ENCODE results near the gene SMIM24. TPM values are rescaled to one million over a fixed set of nuclear protein-coding genes. Genes with fewer than 3 reads are reported as not detected.
"Not testable (repeated sequence)": the region's sequence is repeated elsewhere in the genome, so short reads cannot be mapped to it uniquely, and the experiment has no call there.

SMIM24 gene
- not detected in 2 replicates for total RNA-seq
- long read RNA-seq: 0 reads

DNA sequence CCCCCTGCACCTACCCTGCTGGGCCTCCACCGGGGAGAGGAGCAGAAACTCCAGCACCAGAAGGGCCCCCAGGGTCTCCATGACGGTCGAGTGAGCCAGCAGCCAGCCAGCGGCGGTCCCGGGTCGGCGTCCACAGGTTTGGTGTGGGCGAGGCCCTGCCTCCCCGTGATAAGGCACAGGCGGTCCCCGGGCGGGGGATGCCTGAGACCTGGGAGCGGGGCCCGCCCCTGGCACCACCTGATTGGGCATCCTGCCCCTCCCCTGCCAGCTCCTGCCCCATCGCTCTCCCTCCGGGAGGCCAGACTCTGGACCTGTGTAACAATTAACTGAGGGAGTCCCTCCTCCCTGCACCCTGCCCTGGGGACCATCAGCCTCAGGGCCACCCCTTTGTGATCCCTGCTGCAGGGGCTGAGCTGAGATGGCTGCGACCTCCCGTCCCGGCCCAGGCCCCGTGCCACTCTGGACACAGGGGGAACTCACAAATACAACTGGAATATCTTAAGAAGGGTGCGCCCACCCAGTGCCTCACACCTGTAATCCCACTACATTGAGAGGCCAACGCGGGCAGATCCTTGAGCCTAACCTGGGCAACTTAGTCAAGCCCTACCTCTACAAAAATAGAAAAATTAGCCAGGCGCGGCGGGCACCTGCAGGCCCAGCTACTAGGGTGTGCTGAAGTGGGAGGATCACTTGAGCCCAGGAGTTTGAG lies at the start of gene SMIM24:
TSS of gene SMIM24 (minus strand) at position 143 of the 709 bp plus-strand sequence. CDS start at position 81, 62 bp downstream.
- H3K4me1 Mint-ChIP-seq (ENCODE audit: unreplicated experiment): no peaks in the 10 kb centered on the region
- no peak for DNase-seq (ENCODE audit: extremely low spot score, unreplicated experiment)
- TF ChIP-seq, protein P1, sequence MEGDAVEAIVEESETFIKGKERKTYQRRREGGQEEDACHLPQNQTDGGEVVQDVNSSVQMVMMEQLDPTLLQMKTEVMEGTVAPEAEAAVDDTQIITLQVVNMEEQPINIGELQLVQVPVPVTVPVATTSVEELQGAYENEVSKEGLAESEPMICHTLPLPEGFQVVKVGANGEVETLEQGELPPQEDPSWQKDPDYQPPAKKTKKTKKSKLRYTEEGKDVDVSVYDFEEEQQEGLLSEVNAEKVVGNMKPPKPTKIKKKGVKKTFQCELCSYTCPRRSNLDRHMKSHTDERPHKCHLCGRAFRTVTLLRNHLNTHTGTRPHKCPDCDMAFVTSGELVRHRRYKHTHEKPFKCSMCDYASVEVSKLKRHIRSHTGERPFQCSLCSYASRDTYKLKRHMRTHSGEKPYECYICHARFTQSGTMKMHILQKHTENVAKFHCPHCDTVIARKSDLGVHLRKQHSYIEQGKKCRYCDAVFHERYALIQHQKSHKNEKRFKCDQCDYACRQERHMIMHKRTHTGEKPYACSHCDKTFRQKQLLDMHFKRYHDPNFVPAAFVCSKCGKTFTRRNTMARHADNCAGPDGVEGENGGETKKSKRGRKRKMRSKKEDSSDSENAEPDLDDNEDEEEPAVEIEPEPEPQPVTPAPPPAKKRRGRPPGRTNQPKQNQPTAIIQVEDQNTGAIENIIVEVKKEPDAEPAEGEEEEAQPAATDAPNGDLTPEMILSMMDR (IDR thresholded peaks at IDR 0.05): no peak
- H3K27me3 Mint-ChIP-seq (ENCODE audit: unreplicated experiment): peaks cover 9% of the 10 kb centered on the region
- no peak within 1 kb of the TSS for H3K27ac Mint-ChIP-seq (ENCODE audit: unreplicated experiment)
- no peaks in the 10 kb centered on the region for H3K36me3 Mint-ChIP-seq (ENCODE audit: unreplicated experiment)
- no peaks in the 10 kb centered on the region for H3K9me3 Mint-ChIP-seq (ENCODE audit: unreplicated experiment)
- H3K4me3 Mint-ChIP-seq (ENCODE audit: unreplicated experiment): no peak within 1 kb of the TSS

DNA sequence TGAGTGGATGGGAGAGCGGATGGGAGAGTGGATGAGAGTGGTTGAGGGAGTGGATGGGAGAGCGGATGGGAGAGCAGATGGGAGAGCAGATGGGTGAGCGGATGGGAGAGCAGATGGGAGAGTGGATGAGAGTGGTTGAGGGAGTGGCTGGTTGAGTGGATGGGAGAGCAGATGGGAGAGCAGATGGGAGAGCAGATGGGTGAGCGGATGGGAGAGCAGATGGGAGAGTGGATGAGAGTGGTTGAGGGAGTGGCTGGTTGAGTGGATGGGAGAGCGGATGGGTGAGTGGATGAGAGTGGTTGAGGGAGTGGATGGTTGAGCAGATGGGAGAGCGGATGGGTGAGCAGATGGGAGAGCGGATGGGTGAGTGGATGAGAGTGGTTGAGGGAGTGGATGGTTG lies 49.0 kb upstream of the SMIM24 start:
- not testable (repeated sequence) for H3K4me3 Mint-ChIP-seq (ENCODE audit: unreplicated experiment); DNase-seq (ENCODE audit: extremely low spot score, unreplicated experiment); H3K4me1 Mint-ChIP-seq (ENCODE audit: unreplicated experiment); H3K9me3 Mint-ChIP-seq (ENCODE audit: unreplicated experiment); H3K27ac Mint-ChIP-seq (ENCODE audit: unreplicated experiment); H3K27me3 Mint-ChIP-seq (ENCODE audit: unreplicated experiment)
- H3K36me3 Mint-ChIP-seq (ENCODE audit: unreplicated experiment): peaks cover 15% of the 10 kb centered on the region

DNA sequence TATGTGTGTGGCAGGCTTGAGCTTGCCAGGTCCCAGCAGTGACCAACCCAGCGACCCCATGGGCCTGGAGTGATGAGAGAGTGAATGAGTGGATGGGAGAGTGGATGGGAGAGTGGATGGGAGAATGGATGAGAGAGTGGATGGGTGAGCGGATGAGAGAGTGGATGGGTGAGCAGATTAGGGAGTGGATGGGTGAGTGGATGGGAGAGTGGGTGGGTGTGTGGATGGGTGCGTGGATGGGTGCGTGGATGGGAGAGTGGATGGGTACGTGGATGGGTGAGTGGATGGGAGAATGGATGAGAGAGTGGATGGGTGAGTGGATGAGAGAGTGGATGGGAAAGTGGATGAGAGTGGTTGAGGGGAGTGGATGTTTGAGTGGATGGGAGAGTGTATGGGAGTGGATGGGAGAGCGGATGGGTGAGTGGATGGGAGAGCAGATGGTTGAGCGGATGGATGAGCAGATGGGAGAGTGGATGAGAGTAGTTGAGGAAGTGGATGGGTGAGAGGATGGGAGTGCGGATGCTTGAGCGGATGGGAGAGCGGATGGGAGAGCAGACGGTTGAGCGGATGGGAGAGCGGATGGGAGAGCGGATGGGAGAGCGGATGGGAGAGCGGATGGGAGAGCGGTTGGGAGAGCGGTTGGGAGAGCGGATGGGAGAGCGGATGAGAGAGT lies 48.4 kb upstream of the SMIM24 start:
- no peak for DNase-seq (ENCODE audit: extremely low spot score, unreplicated experiment)
- Mint-ChIP-seq H3K4me1 (ENCODE audit: unreplicated experiment) (no peaks in the 10 kb centered on the region), H3K36me3 (ENCODE audit: unreplicated experiment) (peaks cover 20% of the 10 kb centered on the region), H3K4me3 (ENCODE audit: unreplicated experiment) (no peak overlapping the region), H3K27ac (ENCODE audit: unreplicated experiment) (no peak overlapping the region), H3K27me3 (ENCODE audit: unreplicated experiment) (no peaks in the 10 kb centered on the region), H3K9me3 (ENCODE audit: unreplicated experiment) (no peaks in the 10 kb centered on the region)
- TF ChIP-seq, protein P1 (IDR thresholded peaks at IDR 0.05): no peak

DNA sequence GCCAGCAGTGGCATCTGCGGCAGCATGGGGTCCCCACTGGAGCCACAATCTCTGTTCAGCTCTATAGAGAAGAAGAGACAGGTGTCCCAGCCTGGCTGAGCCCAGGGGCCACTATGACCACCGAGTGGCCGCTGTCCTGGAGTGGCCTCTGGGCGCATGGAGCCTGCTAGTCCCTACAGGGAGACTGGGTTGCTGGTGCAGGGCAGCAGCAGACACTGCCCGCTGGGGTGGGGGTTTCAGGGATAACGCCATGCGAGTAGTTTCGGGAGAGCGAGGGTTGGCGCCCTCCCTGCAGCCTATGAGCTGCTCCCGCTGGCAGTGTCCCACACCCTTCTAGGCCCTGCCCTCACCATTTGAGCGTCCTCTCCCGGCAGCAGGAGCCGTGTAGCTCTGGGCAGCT lies 47.8 kb upstream of the SMIM24 start:
- H3K27me3 Mint-ChIP-seq (ENCODE audit: unreplicated experiment): no peaks in the 10 kb centered on the region
- peaks cover 16% of the 10 kb centered on the region for H3K36me3 Mint-ChIP-seq (ENCODE audit: unreplicated experiment)
- no peak overlapping the region for H3K4me3 Mint-ChIP-seq (ENCODE audit: unreplicated experiment)
- no peak overlapping the region for H3K27ac Mint-ChIP-seq (ENCODE audit: unreplicated experiment)
- DNase-seq (ENCODE audit: extremely low spot score, unreplicated experiment): no peak
- no peaks in the 10 kb centered on the region for H3K9me3 Mint-ChIP-seq (ENCODE audit: unreplicated experiment)
- H3K4me1 Mint-ChIP-seq (ENCODE audit: unreplicated experiment): no peaks in the 10 kb centered on the region
- TF ChIP-seq, protein P1 (IDR thresholded peaks at IDR 0.05): no peak

DNA sequence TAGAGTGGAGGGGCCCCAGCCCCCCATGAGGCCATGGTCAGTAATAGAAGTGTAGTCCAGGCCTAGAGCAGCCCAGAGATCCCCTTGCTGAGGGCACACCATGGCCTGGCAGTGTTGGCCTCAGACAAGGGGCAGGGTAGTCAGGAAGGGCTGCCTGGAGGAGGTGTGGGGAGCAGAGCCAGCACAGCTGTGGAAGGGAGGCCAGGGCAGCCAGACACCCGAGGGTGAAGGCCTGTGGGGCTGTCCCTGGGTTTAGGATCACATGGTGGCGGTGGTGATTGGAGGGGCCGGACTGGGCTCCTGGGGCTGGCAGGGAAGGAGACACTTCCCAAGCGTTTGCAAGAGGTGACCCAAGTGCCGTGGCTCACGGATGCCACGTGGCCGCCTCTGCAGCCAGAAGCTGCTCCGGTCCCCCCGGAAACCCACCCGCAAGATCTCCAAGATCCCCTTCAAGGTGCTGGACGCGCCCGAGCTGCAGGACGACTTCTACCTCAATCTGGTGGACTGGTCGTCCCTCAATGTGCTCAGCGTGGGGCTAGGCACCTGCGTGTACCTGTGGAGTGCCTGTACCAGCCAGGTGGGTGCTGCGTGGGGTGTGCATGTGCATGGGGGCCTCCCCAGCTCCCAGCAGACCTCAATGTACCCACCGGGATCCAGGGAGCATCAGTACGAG lies 47.0 kb upstream of the SMIM24 start:
- Mint-ChIP-seq H3K36me3 (ENCODE audit: unreplicated experiment) (peaks cover 14% of the 10 kb centered on the region), H3K4me1 (ENCODE audit: unreplicated experiment) (no peaks in the 10 kb centered on the region), H3K4me3 (ENCODE audit: unreplicated experiment) (no peak overlapping the region), H3K27ac (ENCODE audit: unreplicated experiment) (no peak overlapping the region), H3K9me3 (ENCODE audit: unreplicated experiment) (no peaks in the 10 kb centered on the region), H3K27me3 (ENCODE audit: unreplicated experiment) (no peaks in the 10 kb centered on the region)
- TF ChIP-seq, protein P1 (IDR thresholded peaks at IDR 0.05): no peak
- DNase-seq (ENCODE audit: extremely low spot score, unreplicated experiment): no peak

All from osteocyte (in vitro differentiated cells).